Smooth muscle cell (in vitro differentiated cells): Measurements from ENCODE around the gene FOXK1. TPM values are rescaled to one million over a fixed set of nuclear protein-coding genes. Genes with fewer than 3 reads are reported as not detected.

Experiments
- DNase-seq: peaks from one replicate; lab custom pipeline; 2025; ENCODE audit not compliant: unreplicated experiment; lab: John Stamatoyannopoulos, UW
- H2AFZ ChIP-seq: fragments of 200-600 bp; sonication (generic); 2 replicates; pipeline ENCODE4 v1.6.0; 2016; ENCODE audit warnings: antibody characterized with exemption, low read depth, mild to moderate bottlenecking
- H3F3A ChIP-seq: fragments of 200-600 bp; sonication (generic); 2 replicates; pipeline ENCODE4 v1.6.0; 2017; ENCODE audit warnings: antibody characterized with exemption, low read depth
- H3K27ac ChIP-seq: fragments of 200-600 bp; sonication (generic); 2 replicates; pipeline ENCODE4 v1.5.1; 2016; ENCODE audit warnings: low read depth, mild to moderate bottlenecking
- H3K27me3 ChIP-seq: fragments of 200-600 bp; sonication (generic); 2 replicates; pipeline ENCODE4 v1.6.1; 2016; ENCODE audit warnings: low read depth, mild to moderate bottlenecking
- H3K36me3 ChIP-seq: fragments of 200-600 bp; sonication (generic); 2 replicates; pipeline ENCODE4 v1.5.1; 2016; ENCODE audit warnings: low read depth
- H3K4me1 ChIP-seq: fragments of 200-600 bp; sonication (generic); 2 replicates; pipeline ENCODE4 v1.5.1; 2016; ENCODE audit warnings: low read depth
- H3K4me2 ChIP-seq: fragments of 200-600 bp; sonication (generic); 2 replicates; pipeline ENCODE4 v1.6.0; 2016; ENCODE audit warnings: mild to moderate bottlenecking
- H3K4me3 ChIP-seq: fragments of 200-600 bp; sonication (generic); 2 replicates; pipeline ENCODE4 v1.5.1; 2016; ENCODE audit warnings: mild to moderate bottlenecking
- H3K79me2 ChIP-seq: fragments of 200-600 bp; sonication (generic); 2 replicates; pipeline ENCODE4 v1.6.0; 2016; ENCODE audit warnings: low read depth, mild to moderate bottlenecking
- H3K9ac ChIP-seq: fragments of 200-600 bp; sonication (generic); 2 replicates; pipeline ENCODE4 v1.6.0; 2016; ENCODE audit warnings: low read depth
- H3K9me3 ChIP-seq: fragments of 200-600 bp; sonication (generic); replicated peaks from 2 replicates; pipeline ENCODE4 v1.5.1; 2016; ENCODE audit warnings: low read depth
- H4K20me1 ChIP-seq: fragments of 200-600 bp; sonication (generic); 2 replicates; pipeline ENCODE4 v1.6.0; 2016; ENCODE audit warnings: low read depth
- CTCF ChIP-seq: fragments of 200-600 bp; sonication (generic); IDR thresholded peaks from 2 replicates; pipeline ENCODE4 v1.5.1; 2017; ENCODE audit warnings: borderline replicate concordance, mild to moderate bottlenecking, antibody characterized with exemption; ENCODE audit not compliant: insufficient read depth, poor library complexity, severe bottlenecking
- WGBS: methylation state at CpG from one replicate; pipeline ENCODE4 v1.1.7; 2016; ENCODE audit warnings: low lambda C conversion rate; 5-methylcytosine and 5-hydroxymethylcytosine counted together
- polyA plus RNA-seq: library from polyadenylated mRNA; unstranded; fragments of >200 nt; fragmentation: Nextera tagmentation; extraction: Ambion mirVana; gene quantifications from 2 replicates; pipeline ENCODE4 v1.2.1, GENCODE V29; 2016
- total RNA-seq: library from RNA; depleted of rRNA; stranded (reverse); fragments of >200 nt; gene quantifications from 2 replicates; pipeline ENCODE4 v1.2.3, GENCODE V29; 2014

FOXK1 gene
- total and polyA plus RNA-seq, 2 experiments from 2014 or later: 6.0 to 11.6 TPM

DNA sequence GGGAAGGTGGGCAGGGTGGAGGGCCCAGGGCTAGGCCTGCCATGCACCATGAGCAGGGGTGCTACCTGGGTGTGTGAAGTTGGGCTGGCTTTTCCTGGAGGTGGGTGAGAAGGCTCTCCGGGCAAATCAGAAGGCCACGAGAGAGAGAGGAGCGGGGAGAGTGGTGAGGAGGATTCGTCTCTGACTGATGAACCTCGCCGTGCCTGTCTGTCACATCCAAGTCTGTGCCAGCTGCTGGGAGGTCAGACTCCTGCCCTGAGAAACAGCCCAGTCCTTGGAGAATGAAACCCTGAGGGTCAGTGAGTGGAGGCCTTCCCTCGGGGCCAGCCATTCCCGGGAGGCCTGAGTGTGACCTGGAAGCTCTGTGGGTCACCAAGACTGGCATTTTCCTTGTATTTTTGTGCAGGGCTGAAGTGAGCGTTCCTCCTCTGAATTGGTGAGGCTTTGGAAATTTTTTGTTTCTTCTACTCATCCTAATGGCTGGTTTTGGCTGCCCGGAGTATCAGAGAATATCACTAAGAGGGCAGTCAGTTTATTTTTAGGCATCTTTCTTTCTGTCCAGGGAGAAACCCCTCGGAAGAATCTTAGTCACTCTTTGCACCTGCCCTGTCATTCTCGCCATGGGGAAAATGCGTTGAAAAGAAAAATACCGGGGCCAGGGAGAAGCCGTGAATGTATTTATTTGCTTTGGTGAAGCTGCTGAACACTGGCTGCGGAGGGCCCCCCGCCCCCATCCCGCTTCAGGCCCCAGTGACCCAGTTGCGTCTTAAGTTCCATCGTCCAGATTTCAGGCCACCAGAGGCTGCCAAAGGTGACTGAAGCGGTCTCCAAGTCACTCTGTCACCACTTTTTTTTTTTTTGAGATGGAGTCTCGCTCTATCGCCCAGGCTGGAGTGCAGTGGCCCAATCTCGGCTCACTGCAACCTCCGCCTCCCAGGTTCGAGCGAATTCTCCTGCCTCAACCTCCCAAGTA is 86.8 kb downstream of the FOXK1 start:
- Histone ChIP-seq H3K9ac (no peak overlapping the region), H3F3A (no peaks in the 10 kb centered on the region), H3K4me2 (no peak overlapping the region), H3K4me1 (no peaks in the 10 kb centered on the region), H3K9me3 (no peaks in the 10 kb centered on the region), H2AFZ (no peak overlapping the region), H4K20me1 (peaks cover 12% of the 10 kb centered on the region), H3K79me2 (no peaks in the 10 kb centered on the region), H3K27ac (no peak overlapping the region), H3K4me3 (no peak overlapping the region), H3K36me3 (no peaks in the 10 kb centered on the region), H3K27me3 (no peaks in the 10 kb centered on the region)
- TF ChIP-seq CTCF: no peak
- WGBS: 97% methylated on average over 27 of the region's 27 CpGs
- DNase-seq: no peak

DNA sequence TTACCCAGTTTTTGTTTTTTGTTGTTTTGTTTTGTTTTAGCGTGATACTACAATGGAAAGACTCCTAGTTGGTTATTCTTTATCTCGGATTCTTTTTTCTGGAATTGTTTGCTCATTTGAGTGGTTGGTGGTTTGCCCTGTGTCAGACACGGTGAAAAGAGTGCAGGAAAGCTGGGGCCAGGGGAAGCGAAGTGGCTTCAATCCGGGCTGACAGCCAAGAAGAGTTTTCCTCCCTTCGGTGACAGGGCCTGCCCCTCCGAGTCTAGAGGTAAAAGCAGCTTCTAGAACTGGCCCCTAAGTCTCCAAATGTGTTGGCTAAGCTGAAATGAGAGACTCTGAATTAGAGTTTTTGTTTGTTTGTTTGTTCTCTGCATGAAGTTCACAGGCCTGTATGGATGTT is 87.7 kb downstream of the FOXK1 start:
- Histone ChIP-seq H3K36me3 (no peaks in the 10 kb centered on the region), H3K4me2 (no peak overlapping the region), H3F3A (no peaks in the 10 kb centered on the region), H3K27me3 (no peaks in the 10 kb centered on the region), H2AFZ (no peak overlapping the region), H3K27ac (no peak overlapping the region), H4K20me1 (peaks cover 12% of the 10 kb centered on the region), H3K79me2 (no peaks in the 10 kb centered on the region), H3K4me3 (no peak overlapping the region), H3K9ac (no peak overlapping the region), H3K4me1 (no peaks in the 10 kb centered on the region), H3K9me3 (no peaks in the 10 kb centered on the region)
- TF ChIP-seq CTCF: no peak
- DNase-seq: no peak
- 95% methylated on average over 7 of the region's 7 CpGs for WGBS

GRCh38 chr7:4770886-4771285 is 88.8 kb downstream of the FOXK1 start:
- Histone ChIP-seq H3K27me3 (no peaks in the 10 kb centered on the region), H3K4me2 (no peak overlapping the region), H2AFZ (no peak overlapping the region), H4K20me1 (peaks cover 4% of the 10 kb centered on the region), H3K9me3 (no peaks in the 10 kb centered on the region), H3K4me3 (no peak overlapping the region), H3K4me1 (no peaks in the 10 kb centered on the region), H3K9ac (no peak overlapping the region), H3K79me2 (no peaks in the 10 kb centered on the region), H3K27ac (no peak overlapping the region), H3K36me3 (no peaks in the 10 kb centered on the region), H3F3A (no peaks in the 10 kb centered on the region)
- TF ChIP-seq CTCF: no peak
- 100% methylated on average over 9 of the region's 9 CpGs for WGBS
- no peak for DNase-seq
